ENCODE measurements around the gene KCNIP3.

- TF ChIP-seq CTCF (conservative IDR thresholded peaks at IDR 0.05) (no peak), ZFX (IDR thresholded peaks at IDR 0.05) (no peak)
Observed at GRCh38 chr2:95354925-95355324, 57.8 kb downstream of the KCNIP3 start.

Measured in C4-2B (cell line).